ENCODE data around the gene RERE.
"Not testable (repeated sequence)": the region's sequence is repeated elsewhere in the genome, so short reads cannot be mapped to it uniquely, and the experiment has no call there.

The RERE gene

GRCh38 chr1:8536515-8536914 lies 280.9 kb downstream of the RERE start:
- no peak for DNase-seq

GRCh38 chr1:8533907-8534306 lies 283.5 kb downstream of the RERE start:
- DNase-seq: no peak

GRCh38 chr1:8533124-8533523 lies 284.3 kb downstream of the RERE start:
- DNase-seq: peak; percentile 17

- no peak for DNase-seq
These were observed 287.5 kb downstream of the RERE start for GRCh38 chr1:8529901-8530300.

- DNase-seq: no peak
These were observed 289.5 kb downstream of the RERE start for GRCh38 chr1:8527941-8528340.

GRCh38 chr1:8525558-8526275 lies 291.7 kb downstream of the RERE start:
- peak; percentile 75 for DNase-seq

- peak; percentile 34 for DNase-seq
These were observed 292.3 kb downstream of the RERE start for GRCh38 chr1:8525216-8525557.

- DNase-seq: no peak
These were observed 292.7 kb downstream of the RERE start for GRCh38 chr1:8524627-8525157.

GRCh38 chr1:8523666-8524206 lies 293.7 kb downstream of the RERE start:
- DNase-seq: peak; percentile 51

GRCh38 chr1:8520483-8520966 lies 296.9 kb downstream of the RERE start:
- DNase-seq: no peak

GRCh38 chr1:8519167-8519566 lies 298.3 kb downstream of the RERE start:
- no peak for DNase-seq

GRCh38 chr1:8518490-8518801 lies 299.0 kb downstream of the RERE start:
- DNase-seq: no peak

GRCh38 chr1:8517661-8518489 lies 299.6 kb downstream of the RERE start:
- DNase-seq: no peak

- no peak for DNase-seq
These were observed 300.5 kb downstream of the RERE start for GRCh38 chr1:8516793-8517556.

- DNase-seq: no peak
These were observed 301.1 kb downstream of the RERE start for GRCh38 chr1:8516278-8516777.

GRCh38 chr1:8512504-8512903 lies 304.9 kb downstream of the RERE start:
- DNase-seq: no peak

- peak; percentile 66 for DNase-seq
These were observed 307.2 kb downstream of the RERE start for GRCh38 chr1:8510041-8510823.

- no peak for DNase-seq
These were observed 307.9 kb downstream of the RERE start for GRCh38 chr1:8509579-8509978.

- DNase-seq: no peak
These were observed 310.3 kb downstream of the RERE start for GRCh38 chr1:8506995-8507615.

- no peak for DNase-seq
These were observed 311.0 kb downstream of the RERE start for GRCh38 chr1:8506456-8506855.

GRCh38 chr1:8503842-8504241 lies 313.6 kb downstream of the RERE start:
- DNase-seq: no peak

GRCh38 chr1:8502949-8503348 lies 314.5 kb downstream of the RERE start:
- DNase-seq: not testable (repeated sequence)

Measured in CD4-positive, alpha-beta T cell treated with Interleukin-6 for 4 hours (primary cell).